ENCODE data around the gene PEX11B.
A peak's percentile ranks its signal among the peaks of the same experiment; 100 is the strongest.

PEX11B gene, protein sequence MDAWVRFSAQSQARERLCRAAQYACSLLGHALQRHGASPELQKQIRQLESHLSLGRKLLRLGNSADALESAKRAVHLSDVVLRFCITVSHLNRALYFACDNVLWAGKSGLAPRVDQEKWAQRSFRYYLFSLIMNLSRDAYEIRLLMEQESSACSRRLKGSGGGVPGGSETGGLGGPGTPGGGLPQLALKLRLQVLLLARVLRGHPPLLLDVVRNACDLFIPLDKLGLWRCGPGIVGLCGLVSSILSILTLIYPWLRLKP

DNA sequence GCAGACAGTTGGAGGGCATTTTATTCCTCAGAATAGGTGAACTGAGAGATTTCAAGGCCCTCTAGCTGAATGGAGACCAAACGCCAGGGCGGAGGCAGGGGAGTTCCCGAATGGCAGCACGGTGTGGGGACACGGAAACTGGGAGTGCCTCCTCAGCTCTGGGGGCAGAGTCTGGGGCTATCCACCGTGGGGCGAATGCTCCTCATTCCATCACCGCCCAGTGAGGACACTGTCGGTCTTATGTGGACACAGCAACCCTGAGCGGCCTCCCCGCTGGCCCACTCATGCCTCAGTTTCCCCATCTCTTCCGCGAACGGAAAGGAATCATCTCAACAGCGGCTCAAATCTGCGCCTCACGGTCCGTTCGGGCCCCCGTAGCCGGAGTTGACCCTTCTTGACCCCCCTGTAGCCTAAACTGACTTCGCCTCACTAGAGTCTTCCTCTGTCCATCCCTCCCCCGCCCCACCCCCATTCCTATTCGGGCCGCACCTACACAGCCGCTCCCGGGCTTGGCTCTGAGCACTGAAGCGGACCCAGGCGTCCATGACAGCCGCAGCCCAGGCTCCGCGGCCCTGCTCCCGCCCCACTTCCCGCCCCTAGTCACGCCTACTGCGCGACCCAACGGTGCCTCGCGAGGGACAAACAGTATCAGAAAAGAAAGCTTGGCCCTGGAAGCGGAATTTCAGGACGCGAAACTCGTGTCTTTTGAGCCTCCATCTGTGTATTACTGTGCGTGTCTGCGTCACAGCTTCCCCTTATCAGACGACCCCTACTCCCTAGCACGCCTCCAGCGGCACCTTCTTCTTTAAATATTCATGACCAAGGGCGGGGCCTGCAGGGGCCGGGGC lies at the start of gene PEX11B:
PEX11B (minus strand) TSS at position 574 of the 848 bp plus-strand sequence; CDS start at position 545, 29 bp downstream.
- no peaks in the 10 kb centered on the region for H3K27me3 Mint-ChIP-seq
- peaks cover 57% of the 10 kb centered on the region for H3K4me1 Mint-ChIP-seq
- H3K9me3 Mint-ChIP-seq: no peaks in the 10 kb centered on the region
- peak within 1 kb of the TSS; percentile 96 for H3K27ac Mint-ChIP-seq
- H3K4me3 Mint-ChIP-seq: peak within 1 kb of the TSS; percentile 97
- H3K36me3 Mint-ChIP-seq: peaks cover 20% of the 10 kb centered on the region

DNA sequence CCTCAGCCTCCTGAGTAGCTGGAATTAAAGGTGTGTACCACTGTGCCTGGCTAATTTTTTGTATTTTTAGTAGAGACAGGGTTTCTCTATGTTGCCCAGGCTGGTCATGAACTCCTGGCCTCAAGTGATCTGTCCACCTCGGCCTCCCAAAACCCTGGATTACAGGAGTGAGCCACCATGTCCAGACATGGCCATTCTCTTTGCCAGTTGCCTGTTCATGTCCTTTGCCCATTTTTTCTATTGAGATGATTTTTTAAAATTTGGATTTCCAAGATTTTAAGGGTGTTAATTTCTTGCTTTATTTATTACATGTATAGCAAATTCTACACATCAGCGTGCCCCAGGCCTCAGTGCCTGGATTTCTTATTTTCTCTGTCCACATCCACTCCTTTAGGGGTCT lies 48.8 kb upstream of the PEX11B start:
- peak overlapping the region; percentile 47 for H3K4me3 Mint-ChIP-seq
- no peak overlapping the region for H3K27ac Mint-ChIP-seq

DNA sequence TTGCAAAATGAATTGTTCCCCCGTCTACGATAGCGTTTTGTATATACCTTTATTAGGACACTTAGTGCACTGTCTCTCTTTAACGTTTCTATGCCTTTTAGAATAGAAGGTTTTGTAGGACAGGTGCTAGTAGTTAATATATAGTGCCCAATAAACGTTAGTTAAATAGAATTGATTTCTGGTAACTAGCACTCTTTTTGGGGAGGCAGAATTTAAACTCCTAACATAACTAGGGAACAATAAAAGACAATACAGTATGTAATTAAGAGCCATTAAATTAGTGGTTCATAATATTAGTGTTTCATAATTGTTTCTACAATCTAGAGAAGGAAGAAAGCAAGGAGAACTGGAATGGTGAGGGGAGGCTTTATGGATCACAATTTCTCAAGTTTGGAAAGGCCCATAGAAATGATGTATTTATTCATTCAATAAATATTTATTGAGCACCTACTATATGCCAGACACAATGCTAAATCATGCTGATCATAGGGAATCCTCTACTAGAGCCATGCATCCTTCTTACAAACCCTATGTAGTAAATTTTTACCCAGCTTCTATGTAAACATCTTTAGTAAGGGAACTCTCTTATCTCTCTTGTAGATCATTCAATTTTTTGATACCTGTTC lies 46.7 kb upstream of the PEX11B start:
- Mint-ChIP-seq H3K27me3 (no peaks in the 10 kb centered on the region), H3K27ac (peak overlapping the region; percentile 73), H3K4me1 (peaks cover 61% of the 10 kb centered on the region), H3K36me3 (peaks cover 10% of the 10 kb centered on the region), H3K9me3 (peaks cover 5% of the 10 kb centered on the region), H3K4me3 (peak overlapping the region; percentile 92)

More for the DNA sequence above, 48.8 kb upstream of the PEX11B start:
- Mint-ChIP-seq H3K36me3 (peaks cover 10% of the 10 kb centered on the region), H3K27me3 (no peaks in the 10 kb centered on the region), H3K9me3 (peaks cover 5% of the 10 kb centered on the region), H3K4me1 (peaks cover 56% of the 10 kb centered on the region)

DNA sequence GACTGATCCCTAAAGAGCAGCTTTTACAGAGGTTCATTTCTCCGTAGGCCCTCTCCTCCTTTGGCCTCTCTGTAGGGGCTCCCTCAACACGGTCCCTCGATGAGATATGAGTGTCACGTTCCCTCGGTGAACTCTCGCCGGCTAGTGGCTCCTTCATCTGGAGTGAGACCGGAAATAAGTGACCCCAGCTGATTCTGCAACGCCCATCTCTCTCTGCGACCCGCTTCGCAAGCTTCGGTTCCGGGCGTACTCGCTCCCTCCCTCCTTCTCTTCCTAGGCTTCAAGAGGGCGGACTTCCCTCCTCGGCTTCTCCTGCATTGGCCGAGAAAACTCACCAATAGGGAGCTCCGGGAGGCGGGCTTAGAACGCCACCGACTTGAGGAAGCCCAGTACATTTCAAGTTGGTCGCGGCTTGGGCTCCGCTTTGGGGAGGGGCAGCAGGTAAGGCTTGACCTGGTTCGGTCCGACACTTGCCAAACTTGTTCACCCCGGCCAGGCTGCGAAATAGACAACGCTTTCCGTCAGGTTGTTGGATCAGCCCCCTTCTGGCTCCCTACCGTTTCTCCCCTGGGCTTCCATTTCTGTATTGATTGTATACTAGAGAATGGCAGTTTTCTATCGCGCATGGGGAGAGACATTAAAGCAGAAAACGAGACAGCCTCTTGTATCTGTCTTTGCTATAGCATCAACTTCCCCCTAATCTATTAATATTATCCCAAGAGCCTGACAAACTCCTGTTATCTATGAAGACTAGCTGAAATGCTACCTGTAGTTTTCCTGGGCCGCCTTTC lies 46.0 kb upstream of the PEX11B start, which contains the start of the genes ANKRD34A and POLR3GL:
ANKRD34A (minus strand) TSS at position 248 of the 791 bp plus-strand sequence. CDS start 2,816 bp downstream, outside the sequence.
POLR3GL (plus strand) TSS at position 363 of the 791 bp plus-strand sequence. CDS start 10,176 bp downstream, outside the sequence.
- Mint-ChIP-seq H3K27ac (peak within 1 kb of the TSS; percentile 95), H3K9me3 (peaks cover 5% of the 10 kb centered on the region), H3K4me1 (peaks cover 63% of the 10 kb centered on the region), H3K4me3 (peak within 1 kb of the TSS; percentile 92), H3K27me3 (no peaks in the 10 kb centered on the region), H3K36me3 (peaks cover 9% of the 10 kb centered on the region)

DNA sequence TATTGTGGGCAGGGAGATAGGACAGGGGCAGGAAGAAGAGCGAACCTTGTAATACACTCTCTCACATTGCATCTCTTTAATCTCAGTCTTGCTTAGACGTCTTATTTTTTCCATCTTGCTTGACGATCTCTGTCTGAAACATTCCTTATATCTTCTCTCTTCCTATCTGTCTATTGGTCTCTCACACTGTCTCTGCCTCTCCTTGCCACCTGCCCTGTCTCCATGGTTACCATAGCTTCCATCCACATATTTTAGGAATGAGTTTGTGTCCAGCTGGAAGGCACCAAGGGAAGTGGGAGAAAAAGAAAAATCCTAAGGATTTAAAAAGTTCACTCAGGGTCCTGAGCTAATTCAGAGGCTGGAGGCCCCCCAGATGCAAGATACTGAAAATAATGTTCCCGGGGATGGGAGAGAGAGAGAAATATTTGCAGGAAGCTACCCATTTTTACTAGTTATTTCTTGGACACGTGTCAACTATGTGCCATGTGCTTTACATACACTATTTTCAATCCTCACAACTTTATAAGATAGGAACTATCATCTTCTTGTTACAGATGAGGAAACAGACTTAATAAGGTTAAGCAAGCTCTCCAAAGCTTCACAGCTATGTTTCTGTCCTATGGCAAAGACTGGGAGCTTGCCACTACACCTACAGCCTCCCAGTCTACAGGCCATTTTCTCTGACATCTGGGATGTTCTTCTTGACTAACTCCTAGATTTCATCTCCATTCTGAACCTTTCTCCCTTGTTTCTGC lies 44.9 kb upstream of the PEX11B start:
- H3K9me3 Mint-ChIP-seq: peaks cover 5% of the 10 kb centered on the region
- no peaks in the 10 kb centered on the region for H3K27me3 Mint-ChIP-seq
- H3K36me3 Mint-ChIP-seq: peaks cover 7% of the 10 kb centered on the region
- peak overlapping the region; percentile 95 for H3K27ac Mint-ChIP-seq
- peaks cover 67% of the 10 kb centered on the region for H3K4me1 Mint-ChIP-seq
- peak overlapping the region; percentile 92 for H3K4me3 Mint-ChIP-seq

DNA sequence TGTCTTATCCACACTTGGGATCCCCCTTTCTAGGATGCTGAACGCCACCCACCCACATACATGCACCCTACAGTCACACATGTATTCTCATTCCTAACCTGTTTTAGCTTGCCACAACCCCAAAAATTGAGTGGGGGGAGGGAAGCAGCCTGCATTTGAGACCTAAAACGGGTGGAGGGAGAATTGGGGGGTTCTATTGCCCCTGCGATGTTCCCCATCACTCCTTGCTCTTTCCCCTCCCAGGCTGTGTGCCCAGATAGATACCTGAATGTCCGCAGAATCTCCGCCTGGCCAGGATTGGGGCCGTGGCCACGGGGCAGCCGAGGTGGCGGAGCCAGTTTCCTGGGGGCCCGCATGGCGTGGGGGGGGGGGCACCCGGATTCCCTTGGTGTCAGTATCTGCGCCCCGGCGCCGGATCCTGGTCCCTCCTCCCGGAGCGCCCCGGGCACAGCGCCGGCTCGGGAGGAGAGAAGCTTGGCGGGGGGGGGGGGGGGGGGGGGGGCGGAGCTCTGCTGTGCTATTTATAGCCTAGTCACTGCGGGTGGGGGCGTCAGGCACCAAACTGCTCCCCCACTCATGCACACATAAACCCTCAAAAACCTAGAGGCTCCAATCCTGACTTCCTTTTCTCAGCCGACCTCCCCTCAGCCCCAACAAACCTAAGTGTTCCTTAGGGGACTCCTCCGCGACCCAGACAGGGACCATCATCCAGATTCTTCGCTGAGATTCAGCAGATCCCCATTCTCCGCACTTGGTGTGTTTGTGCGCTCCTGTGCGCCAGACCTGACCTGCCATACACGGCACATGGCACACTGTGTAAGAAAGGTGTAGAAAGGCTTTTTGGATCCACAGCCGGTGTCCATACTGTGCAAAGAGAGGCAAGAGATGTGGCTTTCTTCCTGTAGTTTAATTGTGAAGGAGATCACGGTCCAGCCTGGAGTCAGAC lies 43.9 kb upstream of the PEX11B start:
- peak overlapping the region; percentile 92 for H3K4me3 Mint-ChIP-seq
- H3K27me3 Mint-ChIP-seq: no peaks in the 10 kb centered on the region

DNA sequence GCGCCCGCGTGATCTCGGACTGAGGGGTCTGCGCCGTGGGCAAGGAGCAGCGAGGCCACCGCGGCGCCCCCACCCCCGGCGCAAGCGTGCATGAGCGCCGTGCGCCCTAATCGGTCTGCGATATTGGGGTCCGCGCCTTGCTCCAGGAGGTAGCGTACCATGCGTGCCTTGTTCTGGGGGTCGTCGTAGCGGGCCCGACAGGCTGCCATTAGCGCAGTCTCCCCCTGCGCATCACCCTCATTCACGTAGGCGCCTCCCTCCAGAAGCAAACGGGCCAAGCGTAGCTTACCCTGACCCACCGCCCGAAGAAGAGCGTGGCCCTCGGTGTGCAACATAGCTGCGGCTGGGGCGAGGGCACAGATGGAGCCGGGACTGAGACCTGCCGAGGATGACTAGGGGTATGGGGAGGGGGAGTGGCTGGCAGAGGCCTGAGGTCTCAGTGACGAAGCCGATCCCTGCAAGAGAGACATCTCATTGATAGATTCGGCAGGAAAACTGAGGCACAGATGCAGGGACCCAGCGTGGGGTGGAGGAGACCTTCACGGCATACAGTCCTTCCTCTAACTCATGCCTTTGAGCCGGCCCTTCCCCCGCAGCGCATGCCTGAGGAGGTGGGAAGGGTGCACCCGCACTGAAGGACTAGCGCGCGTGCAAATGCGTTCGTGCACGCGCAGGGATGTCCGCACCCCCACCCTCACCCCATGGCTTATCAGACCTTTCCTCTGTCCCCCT lies 43.1 kb upstream of the PEX11B start:
- no peaks in the 10 kb centered on the region for H3K27me3 Mint-ChIP-seq
- H3K36me3 Mint-ChIP-seq: no peaks in the 10 kb centered on the region
- H3K4me3 Mint-ChIP-seq: peak overlapping the region; percentile 85
- no peaks in the 10 kb centered on the region for H3K9me3 Mint-ChIP-seq
- peaks cover 59% of the 10 kb centered on the region for H3K4me1 Mint-ChIP-seq
- peak overlapping the region; percentile 61 for H3K27ac Mint-ChIP-seq

More for the DNA sequence above, 43.9 kb upstream of the PEX11B start:
- peaks cover 1% of the 10 kb centered on the region for H3K9me3 Mint-ChIP-seq
- peaks cover 2% of the 10 kb centered on the region for H3K36me3 Mint-ChIP-seq
- peak overlapping the region; percentile 95 for H3K27ac Mint-ChIP-seq
- peaks cover 63% of the 10 kb centered on the region for H3K4me1 Mint-ChIP-seq

DNA sequence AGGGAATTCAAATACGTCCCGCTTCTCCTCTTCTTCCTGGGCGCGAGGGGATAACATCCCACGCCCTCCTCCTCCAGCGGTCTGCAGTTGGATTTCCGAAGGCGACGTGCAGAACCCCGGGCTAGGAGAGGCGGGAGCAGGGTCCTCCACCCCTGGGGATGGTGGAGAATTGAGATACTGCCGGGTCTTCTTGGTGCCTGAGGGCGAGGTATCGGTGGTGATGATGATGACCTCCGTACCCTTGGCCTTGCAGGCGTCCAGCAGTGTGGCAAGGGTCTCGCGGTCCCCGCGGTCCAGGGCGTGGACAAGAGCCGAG lies 42.5 kb upstream of the PEX11B start:
- Mint-ChIP-seq H3K9me3 (no peaks in the 10 kb centered on the region), H3K36me3 (no peaks in the 10 kb centered on the region), H3K4me1 (peaks cover 64% of the 10 kb centered on the region), H3K27ac (peak overlapping the region; percentile 60), H3K27me3 (no peaks in the 10 kb centered on the region), H3K4me3 (peak overlapping the region; percentile 85)

DNA sequence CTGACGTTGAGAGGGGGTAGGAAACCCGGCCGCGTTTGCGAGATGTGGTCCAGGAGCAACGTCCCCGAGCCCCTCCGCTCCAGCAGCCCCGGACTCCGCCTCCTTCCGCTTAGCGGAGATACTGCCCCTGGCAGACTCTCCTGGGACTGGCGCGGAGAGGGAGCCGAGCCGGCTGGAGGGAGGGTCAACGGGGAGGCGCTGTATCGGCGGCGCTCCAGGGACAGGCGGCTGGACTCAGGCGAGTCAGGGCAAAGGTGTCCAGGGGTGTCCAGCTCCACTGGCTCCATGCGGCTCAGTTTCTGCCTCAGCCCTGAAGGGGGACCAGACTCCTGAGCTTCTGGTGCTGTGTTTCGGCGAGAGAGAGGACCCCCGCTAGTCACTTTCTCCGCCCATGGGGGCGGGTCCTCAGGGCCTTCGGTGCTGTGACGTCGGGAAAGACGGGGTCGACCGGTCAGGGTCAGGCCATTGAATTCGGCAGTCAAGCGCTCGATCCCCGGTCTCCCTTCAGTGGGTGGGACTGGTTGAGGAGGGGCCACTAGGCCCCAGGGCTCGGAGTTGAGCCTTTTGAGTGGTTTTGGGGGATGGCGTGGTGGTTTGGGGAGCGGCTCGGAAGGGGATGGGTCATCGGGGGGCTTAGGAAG lies 42.1 kb upstream of the PEX11B start:
- Mint-ChIP-seq H3K27ac (peak overlapping the region; percentile 60), H3K27me3 (no peaks in the 10 kb centered on the region), H3K4me1 (peaks cover 67% of the 10 kb centered on the region), H3K36me3 (no peaks in the 10 kb centered on the region), H3K4me3 (peak overlapping the region; percentile 85), H3K9me3 (no peaks in the 10 kb centered on the region)

DNA sequence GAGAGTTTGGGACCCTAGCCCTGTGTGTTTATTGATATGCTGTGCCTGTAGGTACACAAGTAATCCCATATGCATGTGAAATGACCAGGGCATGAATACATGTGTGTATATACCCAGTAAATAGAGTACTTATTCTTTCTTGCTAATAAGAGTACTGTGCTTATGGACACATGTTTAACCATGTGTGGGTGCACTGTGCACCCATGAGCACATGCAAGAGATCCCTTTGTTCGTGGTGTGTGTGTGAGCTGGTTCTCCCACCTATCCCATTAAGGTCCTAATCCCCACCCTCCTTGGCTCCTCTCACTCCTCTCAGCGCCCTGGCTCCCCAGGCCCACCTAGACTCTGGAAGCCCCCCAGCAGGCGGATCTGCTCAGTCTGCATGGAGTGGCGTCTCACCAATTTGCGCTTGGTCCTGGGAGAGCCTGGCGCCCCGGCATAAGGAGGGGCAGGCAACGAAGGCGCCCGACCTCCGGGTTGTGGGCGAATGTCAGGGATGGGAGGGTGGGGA lies 41.5 kb upstream of the PEX11B start:
- peak overlapping the region; percentile 85 for H3K27ac Mint-ChIP-seq
- peaks cover 67% of the 10 kb centered on the region for H3K4me1 Mint-ChIP-seq
- H3K4me3 Mint-ChIP-seq: peak overlapping the region; percentile 85
- H3K36me3 Mint-ChIP-seq: no peaks in the 10 kb centered on the region
- H3K27me3 Mint-ChIP-seq: no peaks in the 10 kb centered on the region
- H3K9me3 Mint-ChIP-seq: no peaks in the 10 kb centered on the region

DNA sequence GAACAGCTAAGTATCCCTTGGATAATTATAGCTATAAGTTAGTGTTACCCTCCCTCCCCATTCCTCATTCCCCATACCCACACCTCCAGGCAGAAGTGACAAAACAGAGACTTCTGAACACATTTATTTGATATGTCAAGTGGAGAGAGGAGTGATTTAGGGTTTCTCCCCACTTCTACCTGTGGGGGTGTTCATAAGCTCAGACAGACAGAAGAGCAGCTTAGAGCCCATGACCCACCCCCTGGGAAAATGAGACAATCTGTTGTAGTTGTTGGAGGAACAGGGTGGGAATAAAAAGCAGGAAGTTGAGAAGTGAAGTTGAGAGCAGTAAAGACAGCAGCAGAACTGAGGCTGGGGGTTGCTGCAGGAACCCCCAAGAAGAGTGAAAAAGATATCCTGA lies 40.8 kb upstream of the PEX11B start:
- peak overlapping the region; percentile 85 for H3K4me3 Mint-ChIP-seq
- H3K36me3 Mint-ChIP-seq: no peaks in the 10 kb centered on the region
- no peaks in the 10 kb centered on the region for H3K9me3 Mint-ChIP-seq
- peaks cover 73% of the 10 kb centered on the region for H3K4me1 Mint-ChIP-seq
- no peaks in the 10 kb centered on the region for H3K27me3 Mint-ChIP-seq
- H3K27ac Mint-ChIP-seq: peak overlapping the region; percentile 85

DNA sequence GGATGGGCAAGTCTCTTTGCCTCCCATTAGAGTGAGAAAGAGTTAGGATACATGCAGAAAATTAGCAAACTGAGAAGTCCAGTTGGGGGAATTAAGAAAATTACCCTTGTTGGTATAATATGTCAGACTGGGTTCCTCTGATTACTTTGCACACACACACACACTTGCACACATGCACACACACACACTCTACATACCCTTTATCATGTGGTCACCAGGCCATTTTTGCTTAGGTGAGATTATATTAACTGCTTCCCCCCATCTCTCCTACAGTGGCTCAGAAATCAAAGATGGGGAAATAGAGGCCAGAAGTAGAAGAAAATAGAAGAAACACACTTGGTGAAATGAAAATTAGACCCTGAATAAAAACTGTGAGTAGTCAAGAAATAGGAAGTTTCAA lies 40.2 kb upstream of the PEX11B start:
- peaks cover 75% of the 10 kb centered on the region for H3K4me1 Mint-ChIP-seq
- H3K4me3 Mint-ChIP-seq: peak overlapping the region; percentile 85
- no peaks in the 10 kb centered on the region for H3K9me3 Mint-ChIP-seq
- no peaks in the 10 kb centered on the region for H3K36me3 Mint-ChIP-seq
- H3K27ac Mint-ChIP-seq: peak overlapping the region; percentile 6
- no peaks in the 10 kb centered on the region for H3K27me3 Mint-ChIP-seq
